Erythroblast (primary cell): ENCODE data around the gene POLR1G.

Experiments used
- GATA1 ChIP-seq: IDR thresholded peaks from 2 replicates; pipeline ENCODE4 v1.6.1; 2011; ENCODE audit warnings: low read depth, mild to moderate bottlenecking, control low read depth, low read length, moderate library complexity
- POLR2A ChIP-seq: IDR thresholded peaks from 2 replicates; pipeline ENCODE4 v1.6.1; 2011; ENCODE audit warnings: mild to moderate bottlenecking, low read length

GRCh38 chr19:45407091-45407375 is 589 bp downstream of the POLR1G start:
- no peak for TF ChIP-seq POLR2A
- TF ChIP-seq GATA1, result no peak
